NB4 (cell line): Measurements from ENCODE around the gene MPG.
"Not testable (repeated sequence)": the region's sequence is repeated elsewhere in the genome, so short reads cannot be mapped to it uniquely, and the experiment has no call there.

Source experiments
- DNase-seq: peaks from one replicate; pipeline ENCODE4 v3.0.0; 2010; ENCODE audit warnings: low read depth
- H3K4me3 ChIP-seq: one replicate; pipeline ENCODE4 v1.5.1; 2011; ENCODE audit warnings: mild to moderate bottlenecking, low read depth, low read length, moderate library complexity
- CTCF ChIP-seq: IDR thresholded peaks from one replicate; pipeline ENCODE4 v1.5.1; 2012; ENCODE audit warnings: low read depth, low read length
- MAX ChIP-seq: IDR thresholded peaks from 2 replicates; pipeline ENCODE4 v1.6.1; 2011; ENCODE audit warnings: low read depth, low read length
- MYC ChIP-seq: IDR thresholded peaks from 2 replicates; pipeline ENCODE4 v1.6.1; 2011; ENCODE audit warnings: low read depth, low read length
- POLR2A ChIP-seq: IDR thresholded peaks from 2 replicates; pipeline ENCODE4 v1.6.1; 2011; ENCODE audit warnings: mild to moderate bottlenecking; ENCODE audit not compliant: insufficient read length; ENCODE audit errors: extremely low read depth

Gene MPG

DNA sequence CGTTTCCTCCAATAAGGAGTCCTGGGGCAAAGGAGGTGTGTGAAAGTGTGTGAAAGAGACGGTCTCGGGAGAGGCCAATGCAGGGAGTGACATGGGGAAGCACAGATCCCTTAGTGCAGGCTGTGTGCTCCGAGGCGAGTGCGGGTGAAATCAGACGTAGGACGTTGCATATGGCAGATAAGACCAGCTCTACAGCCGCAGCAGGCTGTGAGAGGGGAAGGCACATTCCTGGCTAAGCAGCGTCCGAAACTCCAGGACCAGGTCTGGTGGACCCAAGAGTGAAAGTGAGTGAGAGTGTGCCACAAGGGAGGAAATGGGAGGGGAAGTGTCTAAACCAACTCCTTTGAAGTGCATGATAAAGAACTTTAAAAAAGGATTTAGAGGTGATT, 36.0 kb upstream of the MPG start:
- DNase-seq: no peak
- no peak for TF ChIP-seq MAX
- TF ChIP-seq CTCF: no peak
- TF ChIP-seq POLR2A: no peak
- no peak for TF ChIP-seq MYC
- H3K4me3 ChIP-seq: no peak overlapping the region

DNA sequence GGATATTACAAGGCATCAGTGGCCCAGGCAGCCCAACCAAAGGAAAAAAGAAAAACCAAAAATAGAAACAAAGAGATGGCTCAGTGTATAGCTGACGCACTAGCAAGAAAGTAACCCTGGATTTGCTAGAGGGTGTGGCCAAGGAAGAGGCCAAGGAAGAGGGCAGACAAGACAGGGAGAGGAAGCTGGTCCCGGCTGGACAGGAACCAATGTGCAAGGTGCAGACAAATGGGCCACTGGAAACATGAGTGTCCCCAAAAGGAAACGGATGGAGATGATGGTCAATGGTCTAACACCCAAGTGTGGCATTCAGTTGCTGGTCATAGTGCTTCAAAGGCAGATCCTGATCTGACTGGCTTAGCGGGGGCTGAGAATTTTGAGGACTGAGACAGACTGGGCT, 35.3 kb upstream of the MPG start:
- no peak for DNase-seq
- no peak overlapping the region for H3K4me3 ChIP-seq
- TF ChIP-seq POLR2A: no peak
- TF ChIP-seq CTCF: no peak
- TF ChIP-seq MAX: no peak
- no peak for TF ChIP-seq MYC

GRCh38 chr16:43294-43693, 34.7 kb upstream of the MPG start:
- no peak for DNase-seq
- no peak overlapping the region for H3K4me3 ChIP-seq
- TF ChIP-seq MAX (no peak), MYC (no peak), CTCF (no peak), POLR2A (no peak)

DNA sequence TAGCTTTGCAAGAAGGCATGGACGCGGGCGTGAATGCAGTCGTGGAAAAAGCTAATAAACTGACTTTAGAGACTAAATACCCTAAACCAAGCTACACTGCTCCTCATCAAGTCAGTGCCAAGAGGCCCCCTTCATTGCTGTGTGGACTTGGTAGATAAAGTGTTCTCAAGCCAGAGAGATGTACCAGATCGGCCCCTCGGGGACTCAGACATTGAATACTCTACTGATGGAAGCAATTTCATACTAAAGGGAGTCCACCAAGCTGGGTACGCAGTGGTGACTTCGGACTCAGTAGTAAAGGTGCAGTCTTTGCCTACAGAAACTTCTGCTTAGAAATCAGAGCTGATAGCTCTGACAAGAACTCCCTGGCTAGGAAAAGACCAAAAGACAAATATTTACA, 33.4 kb upstream of the MPG start:
- no peak overlapping the region for H3K4me3 ChIP-seq
- TF ChIP-seq MAX (no peak), CTCF (no peak), MYC (no peak), POLR2A (no peak)
- DNase-seq: no peak

DNA sequence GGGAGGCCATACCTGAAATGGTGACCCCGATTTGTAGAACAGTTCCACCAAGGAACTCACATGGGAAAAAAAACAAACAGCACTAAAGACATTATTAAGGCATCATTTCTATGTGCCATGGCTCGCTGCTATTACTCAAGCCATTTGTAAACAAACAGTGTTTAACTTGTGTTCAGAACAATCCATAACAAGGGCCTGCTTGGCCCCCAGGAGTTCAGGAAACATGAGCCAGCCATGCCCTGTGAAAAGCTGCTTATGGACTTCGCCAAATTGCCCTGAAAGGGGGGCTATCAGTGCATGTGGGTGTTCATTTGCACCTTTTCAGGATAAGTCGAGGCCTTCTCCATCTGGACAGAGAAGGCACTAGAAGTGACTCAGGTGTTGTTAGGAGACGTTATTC, 32.6 kb upstream of the MPG start:
- no peak for DNase-seq
- no peak for TF ChIP-seq MYC
- no peak for TF ChIP-seq MAX
- TF ChIP-seq CTCF: no peak
- TF ChIP-seq POLR2A: no peak
- no peak overlapping the region for H3K4me3 ChIP-seq

GRCh38 chr16:46510-46909, 31.5 kb upstream of the MPG start:
- DNase-seq, H3K4me3 ChIP-seq: not testable (repeated sequence)

DNA sequence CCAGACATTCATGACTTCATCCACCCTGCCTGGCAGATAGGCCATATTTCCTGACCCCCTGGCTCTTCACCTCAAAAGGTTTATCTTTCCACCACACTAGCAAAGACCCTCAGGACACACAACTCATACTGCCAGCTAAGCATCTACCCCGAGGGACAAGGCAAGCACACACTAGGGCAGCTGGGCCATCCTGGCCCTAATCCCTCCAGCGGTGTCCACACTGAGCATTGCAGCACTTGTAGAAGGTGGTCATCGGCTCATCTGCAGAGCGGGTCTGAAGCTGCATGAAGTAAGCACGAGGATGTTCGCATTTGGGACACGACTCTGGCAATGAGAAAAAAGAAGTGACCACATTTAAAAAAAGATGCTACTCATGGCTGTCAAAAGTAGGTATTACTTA, 30.8 kb upstream of the MPG start:
- TF ChIP-seq MYC (no peak), POLR2A (no peak), CTCF (no peak), MAX (no peak)
- no peak for DNase-seq
- no peak overlapping the region for H3K4me3 ChIP-seq
